SK-N-SH treated with all-trans-retinoic acid at 6 μM for 48 hours (cell line): ENCODE results near the gene CANT1.

ENCODE experiments used
- ATAC-seq: fragments of 200-7000 bp; cut with Tn5 transposase; 3 replicates; pipeline ENCODE4 v1.9.1; 2020; ENCODE audit warnings: mild to moderate bottlenecking, moderate library complexity
- ARNTL ChIP-seq: fragments of 450-650 bp; formaldehyde crosslinking; IDR thresholded peaks from 2 replicates; pipeline ENCODE4 v1.5.0; 2020; ENCODE audit warnings: low read depth, mild to moderate bottlenecking, moderate library complexity, borderline replicate concordance
- BACH2 ChIP-seq: fragments of 250-450 bp; sonication (Bioruptor Pico); IDR thresholded peaks from 2 replicates; pipeline ENCODE4 v1.9.0; 2021; ENCODE audit warnings: mild to moderate bottlenecking, borderline replicate concordance
- CSDC2 ChIP-seq: fragments of 250-450 bp; sonication (Bioruptor Pico); IDR thresholded peaks from 2 replicates; pipeline ENCODE4 v1.5.0; 2020; ENCODE audit warnings: mild to moderate bottlenecking, moderate library complexity
- ESRRG ChIP-seq: fragments of 250-450 bp; sonication (Bioruptor Pico); IDR thresholded peaks from 2 replicates; pipeline ENCODE4 v1.6.1; 2021; ENCODE audit warnings: mild to moderate bottlenecking
- GLIS3 ChIP-seq: fragments of 250-450 bp; sonication (Bioruptor Pico); IDR thresholded peaks from 2 replicates; pipeline ENCODE4 v1.5.0; 2020; ENCODE audit warnings: mild to moderate bottlenecking, moderate library complexity
- ISL1 ChIP-seq: fragments of 250-450 bp; sonication (Bioruptor Pico); IDR thresholded peaks from 2 replicates; pipeline ENCODE4 v2.1.2; 2022; ENCODE audit warnings: mild to moderate bottlenecking, moderate library complexity
- OSR1 ChIP-seq: fragments of 250-450 bp; sonication (Bioruptor Pico); IDR thresholded peaks from 2 replicates; pipeline ENCODE4 v1.8.0; 2022; ENCODE audit warnings: moderate library complexity, mild to moderate bottlenecking, inconsistent platforms
- RARB ChIP-seq: fragments of 250-450 bp; sonication (Bioruptor Pico); IDR thresholded peaks from 2 replicates; pipeline ENCODE4 v1.8.0; 2021; ENCODE audit warnings: mild to moderate bottlenecking, moderate library complexity
- TCF4 ChIP-seq: fragments of 250-450 bp; sonication (Bioruptor Pico); IDR thresholded peaks from 2 replicates; pipeline ENCODE4 v1.8.0; 2021; ENCODE audit warnings: mild to moderate bottlenecking, moderate library complexity, borderline replicate concordance
- TOX ChIP-seq: fragments of 250-450 bp; sonication (Bioruptor Pico); IDR thresholded peaks from 2 replicates; pipeline ENCODE4 v1.8.0; 2021; ENCODE audit warnings: mild to moderate bottlenecking, moderate library complexity, borderline replicate concordance
- ZC3H10 ChIP-seq: fragments of 250-450 bp; sonication (Bioruptor Pico); IDR thresholded peaks from 2 replicates; pipeline ENCODE4 v1.5.1; 2021; ENCODE audit warnings: mild to moderate bottlenecking, moderate library complexity
- ZFP3 ChIP-seq: fragments of 250-450 bp; sonication (Bioruptor Pico); IDR thresholded peaks from 2 replicates; pipeline ENCODE4 v1.5.0; 2020; ENCODE audit warnings: mild to moderate bottlenecking, moderate library complexity
- ZFP30 ChIP-seq: fragments of 450-650 bp; formaldehyde crosslinking; IDR thresholded peaks from 2 replicates; pipeline ENCODE4 v1.5.0; 2022; ENCODE audit warnings: mild to moderate bottlenecking, moderate library complexity
- ZNF565 ChIP-seq: fragments of 450-650 bp; formaldehyde crosslinking; conservative IDR thresholded peaks from 2 replicates; pipeline ENCODE4 v1.5.0; 2020; ENCODE audit warnings: low read depth, mild to moderate bottlenecking, moderate library complexity
- ZNF70 ChIP-seq: fragments of 450-650 bp; formaldehyde crosslinking; IDR thresholded peaks from 2 replicates; pipeline ENCODE4 v1.5.0; 2020; ENCODE audit warnings: mild to moderate bottlenecking, moderate library complexity
- ZNF8 ChIP-seq: fragments of 450-650 bp; formaldehyde crosslinking; IDR thresholded peaks from 2 replicates; pipeline ENCODE4 v1.5.0; 2020; ENCODE audit warnings: mild to moderate bottlenecking, moderate library complexity
- TF ChIP-seq, protein P1 (sequence below): fragments of 250-450 bp; sonication (Bioruptor Pico); IDR thresholded peaks from 2 replicates; pipeline ENCODE4 v1.8.0; 2021; ENCODE audit warnings: low read depth, mild to moderate bottlenecking, moderate library complexity, borderline replicate concordance
- TF ChIP-seq, protein P2 (sequence below): fragments of 250-450 bp; sonication (Bioruptor Pico); IDR thresholded peaks from 2 replicates; pipeline ENCODE4 v1.8.0; 2020; ENCODE audit warnings: mild to moderate bottlenecking, moderate library complexity, borderline replicate concordance
- TF ChIP-seq, protein P3 (sequence below): fragments of 250-450 bp; sonication (Bioruptor Pico); IDR thresholded peaks from 2 replicates; pipeline ENCODE4 v1.5.1; 2020; ENCODE audit warnings: low read depth, mild to moderate bottlenecking, moderate library complexity
- TF ChIP-seq, protein P4 (sequence below): fragments of 250-450 bp; sonication (Bioruptor Pico); IDR thresholded peaks from 2 replicates; pipeline ENCODE4 v1.5.1; 2021; ENCODE audit warnings: mild to moderate bottlenecking, moderate library complexity

The CANT1 gene

DNA sequence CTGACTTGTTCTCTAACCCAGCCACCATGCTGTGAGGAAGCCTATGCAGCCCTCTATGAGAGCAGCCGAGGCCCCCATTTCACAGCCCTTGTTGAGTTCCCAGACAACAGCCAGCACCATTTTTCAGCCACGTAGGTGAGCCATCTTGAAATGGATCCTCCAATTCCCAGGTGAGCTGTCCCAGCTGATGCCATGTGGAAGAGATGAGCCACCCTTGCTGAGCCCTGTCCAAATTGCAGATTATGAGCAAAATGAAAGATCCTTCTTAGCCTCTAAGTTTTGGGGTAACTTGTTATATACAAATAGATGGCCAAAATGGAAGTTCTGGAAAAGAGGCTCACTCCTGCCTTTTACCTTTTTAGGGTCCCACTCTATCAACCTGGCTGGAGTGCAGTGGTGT, 58.7 kb downstream of the CANT1 start:
- ATAC-seq: no peak
- no peak for TF ChIP-seq ARNTL (CRISPR knock-in tag)
- TF ChIP-seq OSR1 (CRISPR knock-in tag): no peak
- no peak for TF ChIP-seq ZNF70 (CRISPR knock-in tag)
- TF ChIP-seq ZC3H10 (CRISPR knock-in tag): no peak
- no peak for TF ChIP-seq ZNF8 (CRISPR knock-in tag)
- no peak for TF ChIP-seq TOX (CRISPR knock-in tag)
- no peak for TF ChIP-seq ESRRG (CRISPR knock-in tag)
- no peak for TF ChIP-seq GLIS3
- TF ChIP-seq, protein P1, sequence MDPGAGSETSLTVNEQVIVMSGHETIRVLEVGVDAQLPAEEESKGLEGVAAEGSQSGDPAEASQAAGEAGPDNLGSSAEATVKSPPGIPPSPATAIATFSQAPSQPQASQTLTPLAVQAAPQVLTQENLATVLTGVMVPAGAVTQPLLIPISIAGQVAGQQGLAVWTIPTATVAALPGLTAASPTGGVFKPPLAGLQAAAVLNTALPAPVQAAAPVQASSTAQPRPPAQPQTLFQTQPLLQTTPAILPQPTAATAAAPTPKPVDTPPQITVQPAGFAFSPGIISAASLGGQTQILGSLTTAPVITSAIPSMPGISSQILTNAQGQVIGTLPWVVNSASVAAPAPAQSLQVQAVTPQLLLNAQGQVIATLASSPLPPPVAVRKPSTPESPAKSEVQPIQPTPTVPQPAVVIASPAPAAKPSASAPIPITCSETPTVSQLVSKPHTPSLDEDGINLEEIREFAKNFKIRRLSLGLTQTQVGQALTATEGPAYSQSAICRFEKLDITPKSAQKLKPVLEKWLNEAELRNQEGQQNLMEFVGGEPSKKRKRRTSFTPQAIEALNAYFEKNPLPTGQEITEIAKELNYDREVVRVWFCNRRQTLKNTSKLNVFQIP: no peak
- no peak for TF ChIP-seq ZFP30 (CRISPR knock-in tag)
- TF ChIP-seq BACH2: no peak
- TF ChIP-seq, protein P2, sequence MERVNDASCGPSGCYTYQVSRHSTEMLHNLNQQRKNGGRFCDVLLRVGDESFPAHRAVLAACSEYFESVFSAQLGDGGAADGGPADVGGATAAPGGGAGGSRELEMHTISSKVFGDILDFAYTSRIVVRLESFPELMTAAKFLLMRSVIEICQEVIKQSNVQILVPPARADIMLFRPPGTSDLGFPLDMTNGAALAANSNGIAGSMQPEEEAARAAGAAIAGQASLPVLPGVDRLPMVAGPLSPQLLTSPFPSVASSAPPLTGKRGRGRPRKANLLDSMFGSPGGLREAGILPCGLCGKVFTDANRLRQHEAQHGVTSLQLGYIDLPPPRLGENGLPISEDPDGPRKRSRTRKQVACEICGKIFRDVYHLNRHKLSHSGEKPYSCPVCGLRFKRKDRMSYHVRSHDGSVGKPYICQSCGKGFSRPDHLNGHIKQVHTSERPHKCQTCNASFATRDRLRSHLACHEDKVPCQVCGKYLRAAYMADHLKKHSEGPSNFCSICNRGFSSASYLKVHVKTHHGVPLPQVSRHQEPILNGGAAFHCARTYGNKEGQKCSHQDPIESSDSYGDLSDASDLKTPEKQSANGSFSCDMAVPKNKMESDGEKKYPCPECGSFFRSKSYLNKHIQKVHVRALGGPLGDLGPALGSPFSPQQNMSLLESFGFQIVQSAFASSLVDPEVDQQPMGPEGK: no peak

DNA sequence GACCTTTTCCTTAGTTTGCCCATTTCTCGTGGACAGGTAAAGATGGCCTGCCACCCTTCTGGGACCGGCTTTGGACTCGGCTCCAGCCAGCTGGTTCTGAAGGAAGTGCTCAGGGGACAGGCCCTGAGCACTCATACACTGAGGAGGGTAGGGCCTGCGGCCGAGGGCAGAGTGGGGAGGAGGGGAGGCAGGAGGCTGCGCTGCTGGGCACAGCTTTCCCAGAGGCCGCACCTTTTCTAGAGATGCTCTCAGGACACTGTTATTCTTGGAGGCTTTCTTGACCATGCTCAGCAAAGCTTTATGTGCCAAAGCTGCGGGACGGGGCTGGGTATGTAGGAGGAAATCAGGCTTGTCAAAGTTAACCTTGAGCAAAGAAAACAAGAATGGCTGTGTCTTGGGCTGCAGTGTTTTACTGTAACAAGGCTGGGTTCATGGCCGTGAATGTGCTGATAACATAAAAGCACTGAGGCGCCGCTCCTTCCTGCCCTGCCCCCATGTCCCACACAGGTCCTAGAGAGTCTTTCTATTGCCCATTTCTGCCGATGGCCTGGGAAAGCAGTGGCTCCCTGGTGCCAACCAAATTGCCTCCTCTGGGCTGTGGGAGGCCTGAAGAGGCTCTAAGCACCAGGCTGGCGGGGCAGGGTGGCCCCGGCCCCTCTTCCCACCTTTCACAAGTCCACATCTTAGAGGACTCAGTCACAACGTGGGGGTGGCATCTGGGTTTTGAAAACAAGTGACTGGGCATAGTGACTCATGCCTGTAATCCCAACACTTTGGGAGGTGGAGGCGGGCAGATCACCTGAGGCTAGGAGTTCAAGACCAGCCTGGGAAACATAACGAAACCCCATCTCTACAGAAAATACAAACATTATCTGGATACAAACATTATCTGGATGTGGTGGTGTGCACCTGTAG, 62.1 kb downstream of the CANT1 start:
- TF ChIP-seq ZNF565 (CRISPR knock-in tag): no peak
- no peak for TF ChIP-seq ZC3H10 (CRISPR knock-in tag)
- no peak for TF ChIP-seq ISL1 (CRISPR knock-in tag)
- TF ChIP-seq, protein P1: no peak
- TF ChIP-seq CSDC2 (CRISPR knock-in tag): no peak
- no peak for TF ChIP-seq ZFP3 (CRISPR knock-in tag)
- no peak for TF ChIP-seq OSR1 (CRISPR knock-in tag)
- no peak for TF ChIP-seq BACH2
- TF ChIP-seq GLIS3: no peak
- TF ChIP-seq ZNF8 (CRISPR knock-in tag): no peak
- TF ChIP-seq, protein P3, sequence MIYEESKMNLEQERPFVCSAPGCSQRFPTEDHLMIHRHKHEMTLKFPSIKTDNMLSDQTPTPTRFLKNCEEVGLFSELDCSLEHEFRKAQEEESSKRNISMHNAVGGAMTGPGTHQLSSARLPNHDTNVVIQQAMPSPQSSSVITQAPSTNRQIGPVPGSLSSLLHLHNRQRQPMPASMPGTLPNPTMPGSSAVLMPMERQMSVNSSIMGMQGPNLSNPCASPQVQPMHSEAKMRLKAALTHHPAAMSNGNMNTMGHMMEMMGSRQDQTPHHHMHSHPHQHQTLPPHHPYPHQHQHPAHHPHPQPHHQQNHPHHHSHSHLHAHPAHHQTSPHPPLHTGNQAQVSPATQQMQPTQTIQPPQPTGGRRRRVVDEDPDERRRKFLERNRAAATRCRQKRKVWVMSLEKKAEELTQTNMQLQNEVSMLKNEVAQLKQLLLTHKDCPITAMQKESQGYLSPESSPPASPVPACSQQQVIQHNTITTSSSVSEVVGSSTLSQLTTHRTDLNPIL (CRISPR knock-in tag): no peak
- no peak for TF ChIP-seq TOX (CRISPR knock-in tag)
- no peak for TF ChIP-seq ARNTL (CRISPR knock-in tag)
- TF ChIP-seq RARB: no peak
- no peak for TF ChIP-seq TCF4
- TF ChIP-seq, protein P4, sequence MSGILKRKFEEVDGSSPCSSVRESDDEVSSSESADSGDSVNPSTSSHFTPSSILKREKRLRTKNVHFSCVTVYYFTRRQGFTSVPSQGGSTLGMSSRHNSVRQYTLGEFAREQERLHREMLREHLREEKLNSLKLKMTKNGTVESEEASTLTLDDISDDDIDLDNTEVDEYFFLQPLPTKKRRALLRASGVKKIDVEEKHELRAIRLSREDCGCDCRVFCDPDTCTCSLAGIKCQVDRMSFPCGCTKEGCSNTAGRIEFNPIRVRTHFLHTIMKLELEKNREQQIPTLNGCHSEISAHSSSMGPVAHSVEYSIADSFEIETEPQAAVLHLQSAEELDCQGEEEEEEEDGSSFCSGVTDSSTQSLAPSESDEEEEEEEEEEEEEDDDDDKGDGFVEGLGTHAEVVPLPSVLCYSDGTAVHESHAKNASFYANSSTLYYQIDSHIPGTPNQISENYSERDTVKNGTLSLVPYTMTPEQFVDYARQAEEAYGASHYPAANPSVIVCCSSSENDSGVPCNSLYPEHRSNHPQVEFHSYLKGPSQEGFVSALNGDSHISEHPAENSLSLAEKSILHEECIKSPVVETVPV: no peak
- TF ChIP-seq ZFP30 (CRISPR knock-in tag): no peak
- no peak; the same call in 2 of the 3 replicates for ATAC-seq

DNA sequence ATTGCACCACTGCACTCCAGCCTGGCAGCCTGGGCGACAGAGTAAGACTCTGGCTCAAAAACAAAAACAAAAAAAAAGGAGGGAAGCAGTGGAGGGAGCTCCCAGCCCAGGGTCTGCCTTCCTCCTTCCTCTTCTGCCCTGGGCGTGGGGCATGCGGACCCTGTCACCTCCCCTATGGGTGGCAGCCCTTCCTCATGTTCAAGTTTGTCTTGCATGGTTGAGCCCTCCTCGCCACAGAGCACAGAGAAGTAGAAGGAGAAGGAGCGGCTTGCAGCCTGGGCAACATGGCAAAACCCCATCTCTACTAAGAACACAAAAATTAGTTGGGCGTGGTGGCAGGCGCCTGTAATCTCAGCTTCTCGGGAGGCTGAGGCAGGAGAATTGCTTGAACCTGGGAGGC, 62.9 kb downstream of the CANT1 start:
- no peak for ATAC-seq
- TF ChIP-seq, protein P1: no peak
- TF ChIP-seq, protein P4: no peak
- TF ChIP-seq ISL1 (CRISPR knock-in tag) (no peak), TOX (CRISPR knock-in tag) (no peak), ARNTL (CRISPR knock-in tag) (no peak)
